Activated T-cell treated with anti-CD3 and anti-CD28 coated beads, Interleukin-2, amount 50 U/mL, for 4 hours (primary cell): ENCODE results near the gene ADGRG6. TPM values are rescaled to one million over a fixed set of nuclear protein-coding genes. Genes with fewer than 3 reads are reported as not detected.
"Not testable (repeated sequence)": the region's sequence is repeated elsewhere in the genome, so short reads cannot be mapped to it uniquely, and the experiment has no call there.

ENCODE experiments used
- ATAC-seq, 2 donors: fragments of 200-7000 bp; cut with Tn5 transposase; one replicate each; pipeline ENCODE4 v1.10.0; 2021
- DNase-seq: peaks from one replicate; pipeline ENCODE4 v3.0.0-alpha.2; 2020
- H3K27me3 Mint-ChIP-seq: one replicate; pipeline ENCODE4 v1.8.0; 2021; ENCODE audit warnings: low read depth, mixed read lengths
- H3K36me3 Mint-ChIP-seq: one replicate; pipeline ENCODE4 v1.8.0; 2022; ENCODE audit warnings: mixed read lengths; ENCODE audit not compliant: insufficient read depth
- H3K4me1 Mint-ChIP-seq: one replicate; pipeline ENCODE4 v1.8.0; 2021; ENCODE audit warnings: low read depth, mixed read lengths
- H3K4me3 Mint-ChIP-seq: one replicate; pipeline ENCODE4 v1.8.0; 2021; ENCODE audit warnings: mild to moderate bottlenecking, moderate library complexity, mixed read lengths
- H3K9me3 Mint-ChIP-seq: one replicate; pipeline ENCODE4 v1.8.0; 2021; ENCODE audit warnings: mixed read lengths
- total RNA-seq, 3 donors: library from RNA; stranded (reverse); gene quantifications; one replicate each; pipeline ENCODE4 v1.2.1, GENCODE V29; 2021

Gene ADGRG6
- total RNA-seq, 3 donors from 2014 or later = 0.22 to 0.43 (median 0.37) TPM

GRCh38 chr6:142417331-142417750, 115.5 kb downstream of the ADGRG6 start:
- Mint-ChIP-seq H3K27me3 (peaks cover 4% of the 10 kb centered on the region), H3K36me3 (no peaks in the 10 kb centered on the region), H3K9me3 (no peaks in the 10 kb centered on the region), H3K4me1 (peaks cover 5% of the 10 kb centered on the region), H3K4me3 (no peak overlapping the region)
- ATAC-seq (peak; percentile 42 to 55), DNase-seq (no peak)

- Mint-ChIP-seq H3K27me3 (peaks cover 4% of the 10 kb centered on the region), H3K36me3 (no peaks in the 10 kb centered on the region), H3K9me3 (no peaks in the 10 kb centered on the region), H3K4me1 (peaks cover 3% of the 10 kb centered on the region), H3K4me3 (no peak overlapping the region)
- ATAC-seq (no peak), DNase-seq (no peak)
Observed at GRCh38 chr6:142419071-142419470, 117.3 kb downstream of the ADGRG6 start.

GRCh38 chr6:142420802-142421201, 119.0 kb downstream of the ADGRG6 start:
- ATAC-seq (no peak), DNase-seq (no peak)
- Mint-ChIP-seq H3K4me1 (peaks cover 3% of the 10 kb centered on the region), H3K9me3 (peaks cover 11% of the 10 kb centered on the region), H3K36me3 (no peaks in the 10 kb centered on the region), H3K27me3 (peaks cover 7% of the 10 kb centered on the region), H3K4me3 (no peak overlapping the region)

- no peaks in the 10 kb centered on the region for H3K36me3 Mint-ChIP-seq
- H3K4me1 Mint-ChIP-seq = peaks cover 3% of the 10 kb centered on the region
- ATAC-seq = no peak
Observed at GRCh38 chr6:142421285-142422117, 119.7 kb downstream of the ADGRG6 start.

GRCh38 chr6:142426444-142427132, 124.8 kb downstream of the ADGRG6 start:
- H3K27me3 Mint-ChIP-seq, H3K4me1 Mint-ChIP-seq, DNase-seq, H3K4me3 Mint-ChIP-seq, ATAC-seq, H3K36me3 Mint-ChIP-seq: not testable (repeated sequence)
- H3K9me3 Mint-ChIP-seq = peaks cover 16% of the 10 kb centered on the region

More at GRCh38 chr6:142421285-142422117, 119.7 kb downstream of the ADGRG6 start:
- peaks cover 12% of the 10 kb centered on the region for H3K9me3 Mint-ChIP-seq
- H3K4me3 Mint-ChIP-seq = no peak overlapping the region
- no peak for DNase-seq
- peaks cover 7% of the 10 kb centered on the region for H3K27me3 Mint-ChIP-seq

GRCh38 chr6:142428468-142428867, 126.7 kb downstream of the ADGRG6 start:
- not testable (repeated sequence) for H3K27me3 Mint-ChIP-seq, ATAC-seq
- H3K9me3 Mint-ChIP-seq = peaks cover 16% of the 10 kb centered on the region

GRCh38 chr6:142429195-142429594, 127.4 kb downstream of the ADGRG6 start:
- Mint-ChIP-seq H3K27me3 (peaks cover 3% of the 10 kb centered on the region), H3K9me3 (peaks cover 16% of the 10 kb centered on the region), H3K36me3 (peaks cover 2% of the 10 kb centered on the region), H3K4me1 (no peaks in the 10 kb centered on the region), H3K4me3 (no peak overlapping the region)
- no peak for DNase-seq
- no peak for ATAC-seq

More at GRCh38 chr6:142428468-142428867, 126.7 kb downstream of the ADGRG6 start:
- not testable (repeated sequence) for H3K4me1 Mint-ChIP-seq, H3K36me3 Mint-ChIP-seq, H3K4me3 Mint-ChIP-seq, DNase-seq

- DNase-seq = no peak
- H3K9me3 Mint-ChIP-seq = no peaks in the 10 kb centered on the region
- no peaks in the 10 kb centered on the region for H3K36me3 Mint-ChIP-seq
- ATAC-seq = no peak
- H3K4me3 Mint-ChIP-seq = no peak overlapping the region
- H3K4me1 Mint-ChIP-seq = no peaks in the 10 kb centered on the region
- H3K27me3 Mint-ChIP-seq = no peaks in the 10 kb centered on the region
Observed at GRCh38 chr6:142433419-142433818, 131.6 kb downstream of the ADGRG6 start.

GRCh38 chr6:142438898-142439297, 137.1 kb downstream of the ADGRG6 start:
- Mint-ChIP-seq H3K36me3 (no peaks in the 10 kb centered on the region), H3K4me3 (no peak overlapping the region), H3K4me1 (peaks cover 2% of the 10 kb centered on the region), H3K9me3 (no peaks in the 10 kb centered on the region), H3K27me3 (no peaks in the 10 kb centered on the region)
- no peak for ATAC-seq
- no peak for DNase-seq

- Mint-ChIP-seq H3K4me3 (no peak overlapping the region), H3K4me1 (peaks cover 2% of the 10 kb centered on the region), H3K36me3 (no peaks in the 10 kb centered on the region), H3K9me3 (no peaks in the 10 kb centered on the region), H3K27me3 (no peaks in the 10 kb centered on the region)
- no peak for ATAC-seq
- no peak for DNase-seq
Observed at GRCh38 chr6:142440600-142441293, 138.9 kb downstream of the ADGRG6 start.

- no peaks in the 10 kb centered on the region for H3K27me3 Mint-ChIP-seq
- H3K36me3 Mint-ChIP-seq = no peaks in the 10 kb centered on the region
- DNase-seq (no peak), ATAC-seq (no peak)
- H3K9me3 Mint-ChIP-seq = no peaks in the 10 kb centered on the region
- H3K4me1 Mint-ChIP-seq = peaks cover 2% of the 10 kb centered on the region
- no peak overlapping the region for H3K4me3 Mint-ChIP-seq
Observed at GRCh38 chr6:142441716-142442115, 139.9 kb downstream of the ADGRG6 start.

- ATAC-seq (no peak), DNase-seq (no peak)
- Mint-ChIP-seq H3K9me3 (no peaks in the 10 kb centered on the region), H3K36me3 (no peaks in the 10 kb centered on the region), H3K4me1 (peaks cover 2% of the 10 kb centered on the region), H3K27me3 (peaks cover 2% of the 10 kb centered on the region), H3K4me3 (no peak overlapping the region)
Observed at GRCh38 chr6:142443102-142443501, 141.3 kb downstream of the ADGRG6 start.

- H3K36me3 Mint-ChIP-seq = no peaks in the 10 kb centered on the region
- DNase-seq (no peak), ATAC-seq (peak; percentile 28 to 60)
- no peak overlapping the region for H3K4me3 Mint-ChIP-seq
- peaks cover 2% of the 10 kb centered on the region for H3K4me1 Mint-ChIP-seq
- H3K27me3 Mint-ChIP-seq = peaks cover 2% of the 10 kb centered on the region
- no peaks in the 10 kb centered on the region for H3K9me3 Mint-ChIP-seq
Observed at GRCh38 chr6:142443532-142443931, 141.7 kb downstream of the ADGRG6 start.

GRCh38 chr6:142444376-142444775, 142.6 kb downstream of the ADGRG6 start:
- no peak for DNase-seq
- peaks cover 2% of the 10 kb centered on the region for H3K27me3 Mint-ChIP-seq

More at GRCh38 chr6:142444376-142444775, 142.6 kb downstream of the ADGRG6 start:
- Mint-ChIP-seq H3K9me3 (no peaks in the 10 kb centered on the region), H3K36me3 (no peaks in the 10 kb centered on the region), H3K4me1 (peaks cover 2% of the 10 kb centered on the region), H3K4me3 (no peak overlapping the region)
- ATAC-seq = no peak
